GM06990 (cell line): Measurements from ENCODE around the gene SEMA3F.

ENCODE experiments used
- DNase-seq: peaks from one replicate; pipeline ENCODE4 v3.0.0-alpha.2; 2011; ENCODE audit not compliant: insufficient read length; ENCODE audit errors: extremely low read depth
- H3K27me3 ChIP-seq: replicated peaks from 2 replicates; pipeline ENCODE4 v1.6.0; 2011; ENCODE audit warnings: low read length; ENCODE audit not compliant: control insufficient read depth, insufficient read depth
- H3K36me3 ChIP-seq: 2 replicates; pipeline ENCODE4 v1.5.1; 2011; ENCODE audit warnings: low read length; ENCODE audit not compliant: control insufficient read depth, insufficient read depth
- H3K4me3 ChIP-seq: replicated peaks from 2 replicates; pipeline ENCODE4 v1.5.1; 2011; ENCODE audit warnings: low read depth, mild to moderate bottlenecking, control low read depth, low read length
- TF ChIP-seq, protein P1 (sequence below): IDR thresholded peaks from 2 replicates; pipeline ENCODE4 v1.5.1; 2011; ENCODE audit warnings: low read length, control low read depth, mild to moderate bottlenecking, inconsistent platforms; ENCODE audit not compliant: insufficient read depth, poor library complexity, severe bottlenecking

SEMA3F gene

DNA sequence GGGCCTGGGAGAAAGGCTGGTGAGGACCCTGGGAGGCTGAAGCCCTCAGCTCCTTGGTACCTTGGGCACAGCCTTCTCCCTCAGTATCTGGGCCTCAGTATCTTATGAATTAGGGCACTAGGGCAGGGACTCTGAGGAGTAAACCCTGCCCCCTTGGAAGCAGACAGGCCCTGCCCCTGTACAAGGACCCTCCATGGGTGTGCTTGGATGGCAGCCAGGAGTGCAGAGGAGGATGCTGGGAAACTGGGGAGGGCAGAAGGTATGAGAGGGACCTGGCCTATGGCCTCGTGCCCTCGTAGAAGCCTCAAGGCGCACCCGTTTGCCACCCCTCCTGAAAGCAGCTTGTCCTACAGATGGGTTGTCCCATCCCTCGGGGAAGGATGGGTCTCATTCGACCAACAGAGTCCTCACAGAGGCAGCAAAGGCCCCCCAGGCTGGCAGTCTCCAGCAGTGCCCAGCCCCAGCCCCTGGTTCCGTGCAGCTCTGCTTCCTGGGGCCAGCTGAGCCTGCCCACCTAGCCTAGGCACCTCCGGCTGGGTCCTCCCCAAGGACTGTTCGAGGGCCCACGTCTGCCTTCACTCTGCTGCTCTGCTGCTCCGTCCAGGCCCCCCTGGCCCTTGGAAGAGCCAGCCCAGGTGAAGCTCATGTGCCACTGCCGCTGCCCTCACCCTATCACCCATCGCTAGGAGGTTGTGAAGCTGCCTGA lies 15.3 kb upstream of the SEMA3F start:
- TF ChIP-seq, protein P1, sequence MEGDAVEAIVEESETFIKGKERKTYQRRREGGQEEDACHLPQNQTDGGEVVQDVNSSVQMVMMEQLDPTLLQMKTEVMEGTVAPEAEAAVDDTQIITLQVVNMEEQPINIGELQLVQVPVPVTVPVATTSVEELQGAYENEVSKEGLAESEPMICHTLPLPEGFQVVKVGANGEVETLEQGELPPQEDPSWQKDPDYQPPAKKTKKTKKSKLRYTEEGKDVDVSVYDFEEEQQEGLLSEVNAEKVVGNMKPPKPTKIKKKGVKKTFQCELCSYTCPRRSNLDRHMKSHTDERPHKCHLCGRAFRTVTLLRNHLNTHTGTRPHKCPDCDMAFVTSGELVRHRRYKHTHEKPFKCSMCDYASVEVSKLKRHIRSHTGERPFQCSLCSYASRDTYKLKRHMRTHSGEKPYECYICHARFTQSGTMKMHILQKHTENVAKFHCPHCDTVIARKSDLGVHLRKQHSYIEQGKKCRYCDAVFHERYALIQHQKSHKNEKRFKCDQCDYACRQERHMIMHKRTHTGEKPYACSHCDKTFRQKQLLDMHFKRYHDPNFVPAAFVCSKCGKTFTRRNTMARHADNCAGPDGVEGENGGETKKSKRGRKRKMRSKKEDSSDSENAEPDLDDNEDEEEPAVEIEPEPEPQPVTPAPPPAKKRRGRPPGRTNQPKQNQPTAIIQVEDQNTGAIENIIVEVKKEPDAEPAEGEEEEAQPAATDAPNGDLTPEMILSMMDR = no peak
- no peaks in the 10 kb centered on the region for H3K36me3 ChIP-seq
- no peak for DNase-seq
- H3K27me3 ChIP-seq = no peaks in the 10 kb centered on the region; the same call in 1 of the 2 replicates
- H3K4me3 ChIP-seq = no peak overlapping the region

DNA sequence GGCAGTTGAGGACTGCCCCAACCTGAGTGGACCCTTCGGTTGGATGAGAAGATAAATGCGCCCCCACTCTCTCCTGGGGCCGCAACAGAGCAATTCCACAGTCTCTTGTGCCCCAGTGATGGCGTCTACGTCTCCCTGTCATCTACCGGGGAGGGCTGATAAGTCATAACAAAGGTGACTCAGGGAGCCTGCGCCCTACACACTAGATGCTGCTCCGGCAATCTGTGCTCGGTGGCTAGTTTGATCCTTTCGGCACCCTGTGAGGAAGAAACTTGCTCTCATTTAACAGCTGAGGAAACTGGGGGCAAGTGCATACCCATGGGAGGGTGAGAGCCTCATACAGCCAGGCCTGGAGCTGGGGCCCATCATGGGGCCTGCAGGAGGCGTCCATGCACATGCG lies 14.1 kb upstream of the SEMA3F start:
- Histone ChIP-seq H3K36me3 (no peaks in the 10 kb centered on the region), H3K4me3 (no peak overlapping the region), H3K27me3 (no peaks in the 10 kb centered on the region; the same call in 1 of the 2 replicates)
- no peak for DNase-seq
- TF ChIP-seq, protein P1 = no peak

DNA sequence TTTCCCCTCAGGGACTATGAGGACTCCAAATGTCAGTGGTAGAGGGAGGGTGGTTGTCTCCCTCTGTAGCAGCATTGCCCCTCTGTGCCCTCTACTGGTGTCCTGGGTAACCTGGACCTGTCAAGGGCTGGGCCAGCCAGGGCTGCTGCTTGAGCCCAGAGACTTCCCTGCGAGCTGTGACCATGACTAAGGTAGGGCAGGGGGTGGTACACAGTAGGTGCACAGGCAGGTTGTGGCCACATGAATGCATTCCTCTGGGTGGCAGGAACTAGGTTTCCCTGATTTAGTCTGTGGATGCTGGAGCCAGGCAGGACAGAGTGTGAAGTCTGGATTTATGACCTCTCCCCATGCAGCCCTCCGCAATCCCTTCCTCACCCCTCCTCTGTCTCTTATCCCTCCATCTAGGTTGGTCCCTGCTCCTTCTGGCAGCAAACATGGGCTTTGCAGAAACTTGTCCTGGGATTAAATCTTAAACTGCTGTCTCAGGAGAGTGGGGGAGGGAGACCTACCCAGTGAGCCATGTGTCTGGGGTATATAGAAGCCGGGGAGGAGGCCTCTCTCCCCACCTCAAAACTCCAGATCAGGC lies 8.7 kb upstream of the SEMA3F start:
- Histone ChIP-seq H3K36me3 (no peaks in the 10 kb centered on the region), H3K4me3 (no peak overlapping the region), H3K27me3 (peaks cover 4% of the 10 kb centered on the region)
- DNase-seq = no peak
- TF ChIP-seq, protein P1 = no peak

DNA sequence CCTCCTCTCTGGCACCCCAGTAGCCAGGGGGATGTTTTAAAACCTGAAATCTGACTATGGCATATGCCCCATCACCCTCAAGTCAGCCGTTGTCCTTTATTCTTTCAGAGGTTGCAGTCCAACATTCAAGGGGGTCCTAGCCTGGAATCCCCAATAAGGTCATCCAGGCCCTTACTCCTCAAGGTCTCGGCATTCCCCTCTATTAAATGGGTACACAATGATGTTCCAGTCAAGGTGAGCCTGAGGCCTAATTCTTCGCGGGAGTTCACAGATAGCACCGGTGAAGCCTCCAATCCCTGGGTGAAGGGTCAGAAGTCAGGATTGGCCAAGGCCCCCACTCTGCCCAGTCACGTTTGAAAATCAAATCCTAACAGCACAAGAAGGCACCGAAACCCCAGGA lies 8.1 kb upstream of the SEMA3F start:
- Histone ChIP-seq H3K4me3 (no peak overlapping the region), H3K36me3 (no peaks in the 10 kb centered on the region), H3K27me3 (peaks cover 4% of the 10 kb centered on the region)
- TF ChIP-seq, protein P1 = no peak
- no peak for DNase-seq

DNA sequence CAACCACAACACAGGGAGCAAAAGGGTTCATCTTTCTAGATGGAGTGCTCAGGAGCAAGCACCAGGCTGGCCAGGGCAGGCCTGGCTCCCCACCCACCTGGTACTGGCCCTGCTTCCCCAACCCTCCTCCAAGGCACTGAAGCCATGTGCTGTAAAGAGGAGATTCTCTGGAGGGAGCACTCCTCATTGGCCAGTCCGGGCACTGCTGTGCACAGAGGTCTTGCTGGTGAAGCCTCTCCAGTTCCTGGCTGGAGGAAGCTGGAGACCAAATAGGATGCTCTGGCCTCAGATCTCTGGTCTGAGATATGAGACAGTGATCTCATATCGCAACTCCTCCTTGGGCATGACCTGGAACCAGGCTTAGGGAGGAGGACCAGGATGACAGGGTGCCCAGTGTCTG lies 7.7 kb upstream of the SEMA3F start:
- DNase-seq = no peak
- Histone ChIP-seq H3K4me3 (no peak overlapping the region), H3K27me3 (peaks cover 4% of the 10 kb centered on the region), H3K36me3 (no peaks in the 10 kb centered on the region)
- TF ChIP-seq, protein P1 = no peak
